NCI-H187 treated with DMSO at 0.1 percent for 48 hours (cell line): ENCODE results near the gene SH2D1B.
"Not testable (repeated sequence)": the region's sequence is repeated elsewhere in the genome, so short reads cannot be mapped to it uniquely, and the experiment has no call there.

ENCODE experiments used
- DNase-seq: peaks from one replicate; lab custom pipeline; 2025; lab: John Stamatoyannopoulos, UW

Gene SH2D1B

GRCh38 chr1:162412002-162412401 lies at the start of gene SH2D1B:
Gene SH2D1B, minus strand, starts transcription at chr1:162412136. Its CDS starts 120 bp downstream, at chr1:162412016.
- DNase-seq = no peak

- no peak for DNase-seq
Measured at GRCh38 chr1:162458236-162458635, 46.3 kb upstream of the SH2D1B start.

GRCh38 chr1:162456323-162456722 lies 44.4 kb upstream of the SH2D1B start:
- no peak for DNase-seq

- DNase-seq = not testable (repeated sequence)
Measured at GRCh38 chr1:162454361-162454760, 42.4 kb upstream of the SH2D1B start.

GRCh38 chr1:162446946-162447345 lies 35.0 kb upstream of the SH2D1B start:
- no peak for DNase-seq

- DNase-seq = no peak
Measured at GRCh38 chr1:162444903-162445302, 33.0 kb upstream of the SH2D1B start.

- not testable (repeated sequence) for DNase-seq
Measured at GRCh38 chr1:162432977-162433713, 21.2 kb upstream of the SH2D1B start.

GRCh38 chr1:162430583-162430982 lies 18.6 kb upstream of the SH2D1B start:
- DNase-seq = no peak

GRCh38 chr1:162422662-162423375 lies 10.9 kb upstream of the SH2D1B start:
- no peak for DNase-seq

- DNase-seq = no peak
Measured at GRCh38 chr1:162421258-162422164, 9.6 kb upstream of the SH2D1B start.

- DNase-seq = no peak
Measured at GRCh38 chr1:162420120-162420519, 8.2 kb upstream of the SH2D1B start.

GRCh38 chr1:162419450-162419931 lies 7.6 kb upstream of the SH2D1B start:
- DNase-seq = not testable (repeated sequence)

GRCh38 chr1:162418584-162418983 lies 6.6 kb upstream of the SH2D1B start:
- DNase-seq = not testable (repeated sequence)

- DNase-seq = no peak
Measured at GRCh38 chr1:162417650-162418049, 5.7 kb upstream of the SH2D1B start.

- no peak for DNase-seq
Measured at GRCh38 chr1:162416909-162417308, 5.0 kb upstream of the SH2D1B start.

GRCh38 chr1:162416215-162416614 lies 4.3 kb upstream of the SH2D1B start:
- no peak for DNase-seq

- DNase-seq = no peak
Measured at GRCh38 chr1:162407539-162407938, 4.4 kb downstream of the SH2D1B start.

GRCh38 chr1:162406811-162407210 lies 5.1 kb downstream of the SH2D1B start:
- no peak for DNase-seq

- DNase-seq = no peak
Measured at GRCh38 chr1:162405800-162406199, 6.1 kb downstream of the SH2D1B start.

GRCh38 chr1:162404550-162405160 lies 7.3 kb downstream of the SH2D1B start:
- DNase-seq = no peak

GRCh38 chr1:162400790-162401355 lies 11.1 kb downstream of the SH2D1B start:
- no peak for DNase-seq
